ENCODE data around the gene AHDC1.
"Not testable (repeated sequence)": the region's sequence is repeated elsewhere in the genome, so short reads cannot be mapped to it uniquely, and the experiment has no call there.

AHDC1 gene

GRCh38 chr1:27633298-27633610 is 29.3 kb upstream of the AHDC1 start:
- DNase-seq (ENCODE audit: low read depth) = no peak

GRCh38 chr1:27632387-27633297 is 28.7 kb upstream of the AHDC1 start:
- DNase-seq (ENCODE audit: low read depth) = no peak

GRCh38 chr1:27630859-27631491 is 27.0 kb upstream of the AHDC1 start:
- DNase-seq (ENCODE audit: low read depth) = no peak

- DNase-seq (ENCODE audit: low read depth) = no peak
These were observed 24.8 kb upstream of the AHDC1 start for GRCh38 chr1:27628712-27629111.

- DNase-seq (ENCODE audit: low read depth) = not testable (repeated sequence)
These were observed 23.8 kb upstream of the AHDC1 start for GRCh38 chr1:27627733-27628132.

DNA sequence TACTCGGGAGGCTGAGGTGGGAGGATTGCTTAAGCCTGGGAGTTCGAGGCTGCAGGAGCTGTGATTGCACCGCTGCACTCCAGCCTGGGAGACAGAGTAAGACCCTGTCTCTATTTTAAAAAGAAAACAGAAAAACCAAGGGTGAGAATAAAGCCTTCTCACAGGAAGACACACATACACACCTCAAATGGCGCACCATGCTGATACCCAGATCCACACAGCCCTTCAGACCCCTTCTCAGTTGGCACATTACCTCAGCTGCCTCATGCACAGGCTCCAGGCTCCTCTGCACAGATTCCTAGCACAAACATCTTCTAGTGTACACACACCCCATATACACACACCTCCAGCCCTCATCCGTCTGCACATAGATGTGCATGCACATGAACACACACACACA is 23.1 kb upstream of the AHDC1 start:
- DNase-seq (ENCODE audit: low read depth) = no peak

- DNase-seq (ENCODE audit: low read depth) = no peak
These were observed 22.3 kb upstream of the AHDC1 start for GRCh38 chr1:27626031-27626935.

GRCh38 chr1:27624467-27625178 is 20.7 kb upstream of the AHDC1 start:
- DNase-seq (ENCODE audit: low read depth) = no peak

DNA sequence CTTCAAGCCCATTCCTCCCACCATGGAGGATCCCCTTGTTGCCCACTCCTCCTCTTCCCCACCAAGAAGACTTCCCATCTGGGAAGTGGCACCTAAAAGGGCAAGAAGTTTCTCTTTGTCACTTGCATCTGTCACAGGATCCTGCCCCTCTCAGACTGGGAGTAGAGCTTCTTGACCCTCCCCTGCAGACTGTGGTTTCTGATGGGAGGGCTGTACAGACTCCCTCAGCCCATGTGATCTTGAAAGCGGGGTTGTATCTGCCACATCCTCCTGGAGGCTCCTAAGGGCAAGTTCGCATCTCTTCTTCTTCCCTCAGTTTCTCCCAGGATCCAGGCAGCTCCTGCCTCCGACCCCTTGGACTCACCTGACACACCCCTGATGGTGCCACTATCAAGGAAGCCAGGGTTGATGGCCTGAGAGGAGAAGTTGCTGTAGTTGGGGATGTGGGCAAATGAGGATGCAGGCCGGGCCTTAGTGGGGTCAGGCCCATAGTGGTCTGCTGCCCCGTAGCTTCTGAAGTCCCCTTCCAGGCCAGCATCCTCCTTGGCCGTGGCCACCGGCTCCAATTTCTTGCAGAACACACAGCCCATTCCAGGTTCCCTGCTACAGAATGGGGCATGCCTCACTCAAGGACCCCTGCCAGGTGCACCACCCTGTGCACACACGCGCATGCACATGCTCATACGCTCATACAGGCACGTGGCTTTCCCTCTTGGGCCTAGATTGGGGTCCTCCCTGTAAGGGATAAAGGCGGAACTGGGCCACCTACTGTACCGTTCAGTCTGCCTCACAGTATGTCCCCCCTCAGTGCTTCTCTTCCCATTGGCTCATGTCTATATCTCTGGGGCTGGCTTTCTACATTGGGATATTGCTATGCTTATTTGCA is 19.6 kb upstream of the AHDC1 start:
- no peak for DNase-seq (ENCODE audit: low read depth)

GRCh38 chr1:27622828-27623227 is 18.9 kb upstream of the AHDC1 start:
- DNase-seq (ENCODE audit: low read depth) = no peak

DNA sequence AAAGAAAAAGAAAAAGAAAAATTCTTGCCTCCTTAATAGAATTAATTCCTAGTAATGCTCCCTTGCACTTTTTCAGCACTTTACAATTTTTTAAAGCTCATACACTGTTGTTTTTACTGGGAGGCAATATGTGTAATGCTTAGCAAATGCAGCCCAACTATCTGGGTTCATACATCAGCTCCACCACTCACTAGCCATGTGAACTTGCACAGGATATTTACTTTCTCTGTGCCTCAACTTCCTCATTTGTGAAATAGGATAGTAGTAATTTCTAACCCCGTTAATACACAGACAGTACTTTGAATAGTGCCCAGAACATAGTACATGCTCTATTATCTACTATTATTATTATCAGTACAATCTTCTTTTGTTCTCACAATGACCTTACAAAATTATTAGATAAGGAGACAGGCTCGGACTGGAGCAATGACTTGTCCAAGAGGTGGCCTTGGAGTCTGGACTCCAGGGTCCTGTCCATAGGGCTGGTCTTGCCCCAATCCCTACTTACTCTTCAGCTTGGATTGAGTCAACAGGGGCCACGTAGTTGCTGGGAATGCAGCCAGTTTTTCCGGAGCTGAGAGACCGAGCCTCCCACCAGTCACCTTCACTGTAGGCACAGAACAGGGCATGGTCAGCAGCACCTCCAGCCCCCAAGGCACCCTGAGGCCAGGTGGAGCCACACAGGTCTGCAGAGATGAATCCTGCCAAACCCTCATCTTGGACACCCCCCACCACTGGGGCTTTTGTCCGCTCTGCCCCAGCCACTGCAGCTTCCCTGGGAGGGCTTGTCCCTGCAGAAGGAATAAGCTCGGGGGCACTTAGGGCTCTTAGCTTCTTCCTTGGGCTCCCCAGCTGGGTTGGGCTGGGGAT is 17.3 kb upstream of the AHDC1 start:
- DNase-seq (ENCODE audit: low read depth) = peak; percentile 66

DNA sequence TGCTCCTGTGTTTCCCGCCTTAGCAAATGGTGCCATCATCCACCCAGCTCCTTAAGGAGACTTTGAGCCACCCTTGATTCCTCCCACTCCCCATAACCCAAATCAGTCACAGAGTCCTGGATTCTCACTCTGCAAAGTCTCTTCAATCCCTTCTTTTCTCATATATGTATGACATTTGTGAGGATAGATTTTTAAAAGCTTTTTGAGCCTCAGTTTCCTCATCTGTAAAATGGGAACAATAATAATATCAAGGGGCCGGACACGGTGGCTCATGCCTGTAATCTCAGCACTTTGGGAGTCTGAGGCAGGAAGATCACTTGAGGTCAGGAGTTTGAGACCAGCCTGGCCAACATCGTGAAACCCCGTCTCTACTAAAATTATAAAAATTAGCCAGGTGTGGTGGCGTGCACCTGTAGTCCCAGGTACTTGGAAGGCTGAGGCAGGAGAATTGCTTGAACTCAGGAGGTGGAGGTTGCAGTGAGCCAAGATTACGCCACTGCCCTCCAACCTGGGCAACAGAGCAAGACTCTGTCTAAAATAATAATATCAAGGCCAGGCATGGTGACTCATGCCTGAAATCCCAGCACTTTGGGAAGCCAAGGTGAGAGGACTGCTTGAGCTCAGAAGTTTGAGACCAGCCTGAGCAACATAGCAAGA is 16.0 kb upstream of the AHDC1 start:
- DNase-seq (ENCODE audit: low read depth) = not testable (repeated sequence)

GRCh38 chr1:27618341-27619082 is 14.6 kb upstream of the AHDC1 start:
- no peak for DNase-seq (ENCODE audit: low read depth)

- no peak for DNase-seq (ENCODE audit: low read depth)
These were observed 13.5 kb upstream of the AHDC1 start for GRCh38 chr1:27617420-27617819.

GRCh38 chr1:27616441-27616840 is 12.5 kb upstream of the AHDC1 start:
- DNase-seq (ENCODE audit: low read depth) = no peak

GRCh38 chr1:27615346-27616192 is 11.6 kb upstream of the AHDC1 start:
- DNase-seq (ENCODE audit: low read depth) = no peak

DNA sequence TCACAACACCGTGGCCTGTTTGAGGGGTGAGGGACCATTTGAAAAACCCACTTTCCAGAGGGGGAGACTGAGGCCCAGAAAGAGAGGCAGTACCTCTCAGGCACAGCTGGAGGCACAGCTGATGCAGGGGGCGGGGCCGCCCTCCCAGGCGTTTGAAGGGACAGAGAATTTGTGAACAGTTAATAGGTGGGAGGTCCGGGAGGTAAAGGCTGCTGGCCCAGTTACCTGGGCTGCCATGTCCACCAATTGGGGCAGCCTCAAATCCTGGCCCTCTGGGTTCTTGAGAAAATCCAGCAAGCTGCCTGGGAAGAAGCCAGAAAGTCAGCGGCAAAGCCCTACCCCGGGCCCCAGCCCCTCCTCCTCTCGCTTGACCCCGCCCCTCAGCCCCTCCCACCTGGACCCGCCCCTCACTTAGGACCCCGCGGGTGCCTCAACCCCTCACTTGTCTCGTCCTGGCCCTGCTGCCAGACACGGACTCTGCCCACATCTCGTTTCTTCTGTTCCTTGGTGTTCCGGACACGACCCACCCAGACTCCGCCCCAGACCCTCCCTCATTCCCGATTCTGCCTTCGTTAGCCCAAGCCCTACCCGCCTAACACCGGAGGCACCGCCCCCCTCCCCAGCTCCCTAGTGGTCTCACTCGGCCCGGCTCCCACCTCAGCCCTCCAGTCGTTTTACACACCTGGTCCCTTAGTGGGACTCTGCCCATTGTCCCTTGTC is 10.8 kb upstream of the AHDC1 start:
- no peak for DNase-seq (ENCODE audit: low read depth)
